Panc1 (cell line): ENCODE measurements around the gene SLC35F2.

Experiments used
- CTCF ChIP-seq: fragments of 450-650 bp; IDR thresholded peaks from 2 replicates; pipeline ENCODE4 v1.5.1; 2017; ENCODE audit warnings: mild to moderate bottlenecking
- POLR2AphosphoS5 ChIP-seq: IDR thresholded peaks from 2 replicates; pipeline ENCODE4 v1.6.1; 2012; ENCODE audit warnings: mild to moderate bottlenecking, low read depth, low read length, moderate library complexity
- REST ChIP-seq, 2 experiments: IDR thresholded peaks; 2 replicates each; pipeline ENCODE4 v1.6.1; 2011 to 2012; ENCODE audit warnings: low read depth in 2 of 2, control low read depth in 1 of 2, low read length in 1 of 2, mild to moderate bottlenecking in 1 of 2, moderate library complexity in 1 of 2; ENCODE audit not compliant: insufficient read depth in 1 of 2
- TCF7L2 ChIP-seq: IDR thresholded peaks from 2 replicates; pipeline ENCODE4 v1.6.1; 2011; ENCODE audit warnings: mild to moderate bottlenecking, low read depth, low read length, inconsistent platforms

GRCh38 chr11:107847184-107847583, 11.4 kb downstream of the SLC35F2 start:
- no peak for TF ChIP-seq CTCF
- TF ChIP-seq REST (IDR thresholded peaks at IDR 0.05; ENCODE audit: insufficient read depth in 1 of 2, low read depth in 2 of 2, low read length in 1 of 2): no peak
- no peak for TF ChIP-seq POLR2AphosphoS5
- TF ChIP-seq TCF7L2: no peak
